Upper lobe of left lung (tissue), 4 donors: ENCODE data around the gene RABL6.

Experiments
- EP300 ChIP-seq, 4 donors: sonication (generic); formaldehyde crosslinking; IDR thresholded peaks; one replicate each; pipeline ENCODE4 v1.5.1; 2017; ENCODE audit warnings: antibody characterized with exemption in 4 of 4, control low read depth in 2 of 4
- POLR2A ChIP-seq, 4 donors: fragments of 450-650 bp; IDR thresholded peaks; one replicate each; pipeline ENCODE4 v1.5.1; 2016 to 2017; ENCODE audit warnings: antibody characterized with exemption in 4 of 4, mild to moderate bottlenecking in 2 of 4
- POLR2AphosphoS5 ChIP-seq, 2 donors: sonication (generic); formaldehyde crosslinking; IDR thresholded peaks; one replicate each; pipeline ENCODE4 v1.5.1; 2017; ENCODE audit warnings: antibody characterized with exemption in 2 of 2
- TF ChIP-seq, protein P1 (sequence below), 6 experiments: fragments of 450-650 bp in 4 of 6; fragments of 200-600 bp in 2 of 6; sonication (generic) in 2 of 6; IDR thresholded peaks; one replicate each; pipeline ENCODE4 v1.5.1; 2016 to 2019; ENCODE audit warnings: antibody characterized with exemption in 6 of 6

- no peak for TF ChIP-seq EP300 (IDR thresholded peaks at IDR 0.05)
- TF ChIP-seq POLR2AphosphoS5 (IDR thresholded peaks at IDR 0.05): no peak
- no peak for TF ChIP-seq POLR2A (IDR thresholded peaks at IDR 0.05)
- TF ChIP-seq, protein P1, sequence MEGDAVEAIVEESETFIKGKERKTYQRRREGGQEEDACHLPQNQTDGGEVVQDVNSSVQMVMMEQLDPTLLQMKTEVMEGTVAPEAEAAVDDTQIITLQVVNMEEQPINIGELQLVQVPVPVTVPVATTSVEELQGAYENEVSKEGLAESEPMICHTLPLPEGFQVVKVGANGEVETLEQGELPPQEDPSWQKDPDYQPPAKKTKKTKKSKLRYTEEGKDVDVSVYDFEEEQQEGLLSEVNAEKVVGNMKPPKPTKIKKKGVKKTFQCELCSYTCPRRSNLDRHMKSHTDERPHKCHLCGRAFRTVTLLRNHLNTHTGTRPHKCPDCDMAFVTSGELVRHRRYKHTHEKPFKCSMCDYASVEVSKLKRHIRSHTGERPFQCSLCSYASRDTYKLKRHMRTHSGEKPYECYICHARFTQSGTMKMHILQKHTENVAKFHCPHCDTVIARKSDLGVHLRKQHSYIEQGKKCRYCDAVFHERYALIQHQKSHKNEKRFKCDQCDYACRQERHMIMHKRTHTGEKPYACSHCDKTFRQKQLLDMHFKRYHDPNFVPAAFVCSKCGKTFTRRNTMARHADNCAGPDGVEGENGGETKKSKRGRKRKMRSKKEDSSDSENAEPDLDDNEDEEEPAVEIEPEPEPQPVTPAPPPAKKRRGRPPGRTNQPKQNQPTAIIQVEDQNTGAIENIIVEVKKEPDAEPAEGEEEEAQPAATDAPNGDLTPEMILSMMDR (IDR thresholded peaks at IDR 0.05): no peak
Measured at GRCh38 chr9:136802321-136802720, 5.4 kb upstream of the RABL6 start.
